Measurements from ENCODE around the gene FAAP20. TPM values are rescaled to one million over a fixed set of nuclear protein-coding genes. Genes with fewer than 3 reads are reported as not detected.

FAAP20 gene
- total and polyA plus RNA-seq, 9 of the 15 experiments (the other 6 are each of a cell fraction or from before 2014, with no cell fraction given), result 0.58 to 143 (median 9.9) TPM

GRCh38 chr1:2201062-2201461, 6.5 kb upstream of the FAAP20 start (continued):
- TF ChIP-seq MYNN (IDR thresholded peaks at IDR 0.05) (no peak), MYNN (CRISPR knock-in tag; IDR thresholded peaks at IDR 0.05) (no peak), SNAPC5 (CRISPR knock-in tag; IDR thresholded peaks at IDR 0.05) (no peak), GABPA (tag; conservative IDR thresholded peaks at IDR 0.05; ENCODE audit: low read depth) (no peak), CUX1 (CRISPR knock-in tag; IDR thresholded peaks at IDR 0.05) (no peak)
